ENCODE data around the gene TXK.

The TXK gene

DNA sequence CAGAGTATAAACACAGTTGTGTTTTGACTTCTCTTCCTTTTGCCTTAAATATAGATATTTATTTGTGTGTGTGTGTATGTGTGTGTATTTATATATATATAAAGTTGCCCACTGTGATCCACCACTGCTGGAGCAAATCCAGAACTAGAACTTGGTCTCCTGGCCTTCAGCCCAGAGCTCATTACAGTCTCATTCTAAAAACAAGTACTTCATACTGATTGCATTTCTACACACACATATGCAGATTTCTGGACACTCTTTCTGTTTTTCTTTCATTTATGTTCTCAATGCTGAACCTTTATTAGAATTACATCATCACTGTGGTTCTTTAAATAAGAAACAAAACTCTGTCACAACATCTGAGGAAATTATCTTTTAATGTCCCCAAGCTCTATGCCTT, 381 bp downstream of the TXK start:
- DNase-seq = no peak

DNA sequence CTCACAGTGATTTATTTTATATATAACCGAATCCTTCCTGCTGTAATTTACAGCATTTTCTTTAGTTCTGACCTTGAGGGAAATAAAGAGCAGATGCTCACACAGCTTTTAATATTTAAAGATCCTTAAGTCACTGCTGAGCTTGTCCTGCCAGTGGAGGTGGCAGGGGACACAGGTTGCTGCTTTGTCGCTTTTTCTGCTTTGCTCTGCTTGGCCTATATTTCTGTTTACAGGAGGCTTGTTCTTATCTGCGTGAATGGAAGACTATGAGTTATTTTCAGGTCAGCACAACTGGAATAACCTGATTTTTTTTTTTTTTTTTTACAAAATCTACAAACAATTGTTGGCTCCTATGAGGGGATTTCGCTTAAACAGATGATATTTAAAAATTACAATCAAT, 2.3 kb downstream of the TXK start:
- no peak for DNase-seq

DNA sequence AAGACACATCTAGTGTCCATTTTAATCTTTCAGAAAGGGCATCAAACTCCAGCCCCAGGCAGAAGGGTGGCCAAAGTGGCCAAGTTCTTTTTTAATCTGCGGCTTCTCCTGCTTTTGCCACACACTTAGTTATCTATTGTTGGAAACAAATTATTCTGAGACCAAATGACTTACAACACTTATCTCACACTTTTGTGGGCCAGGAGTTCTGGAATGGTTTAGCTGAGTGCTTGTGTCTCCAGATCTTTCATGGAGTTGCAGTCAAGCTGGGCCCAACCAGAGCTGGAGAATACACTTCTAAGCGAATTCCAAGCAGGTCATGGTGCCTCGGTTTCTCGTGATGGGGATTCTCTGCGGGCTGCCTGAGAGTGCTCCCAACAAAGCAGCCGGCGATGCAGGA, 4.0 kb downstream of the TXK start:
- DNase-seq = no peak

DNA sequence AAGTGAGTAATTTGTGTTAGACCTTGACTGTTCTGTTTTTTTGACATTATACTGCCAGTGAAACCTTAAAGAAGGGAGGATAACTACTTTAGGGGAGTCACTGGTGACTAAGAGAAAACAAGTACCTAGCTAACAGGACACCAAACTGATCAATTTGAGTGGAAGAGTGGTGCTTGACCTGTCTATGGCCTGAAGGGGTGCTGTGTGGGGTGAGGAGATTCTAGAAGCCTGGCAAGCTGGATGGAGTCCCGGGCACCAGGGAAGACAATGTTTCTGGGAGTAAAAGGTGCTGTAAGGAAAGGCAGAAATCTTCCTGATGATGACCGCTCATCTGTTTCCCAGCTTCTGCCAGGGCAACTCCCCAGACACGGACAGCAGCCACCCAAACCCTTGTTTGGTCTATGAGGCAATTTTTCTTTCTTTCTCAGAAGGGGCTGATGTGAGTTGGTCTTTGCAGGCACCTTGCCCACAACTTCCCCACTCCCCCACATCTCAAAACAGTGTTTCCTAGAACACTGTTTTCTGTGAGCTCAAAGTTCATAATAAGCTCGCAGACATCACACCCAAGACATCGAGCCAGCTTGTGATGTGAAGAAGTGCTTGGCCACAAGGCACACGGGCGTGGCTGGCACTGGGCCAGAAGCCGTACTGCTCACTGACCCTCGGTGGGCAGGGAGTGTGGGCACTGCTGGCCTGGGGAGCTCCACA, 4.6 kb downstream of the TXK start:
- DNase-seq = no peak

DNA sequence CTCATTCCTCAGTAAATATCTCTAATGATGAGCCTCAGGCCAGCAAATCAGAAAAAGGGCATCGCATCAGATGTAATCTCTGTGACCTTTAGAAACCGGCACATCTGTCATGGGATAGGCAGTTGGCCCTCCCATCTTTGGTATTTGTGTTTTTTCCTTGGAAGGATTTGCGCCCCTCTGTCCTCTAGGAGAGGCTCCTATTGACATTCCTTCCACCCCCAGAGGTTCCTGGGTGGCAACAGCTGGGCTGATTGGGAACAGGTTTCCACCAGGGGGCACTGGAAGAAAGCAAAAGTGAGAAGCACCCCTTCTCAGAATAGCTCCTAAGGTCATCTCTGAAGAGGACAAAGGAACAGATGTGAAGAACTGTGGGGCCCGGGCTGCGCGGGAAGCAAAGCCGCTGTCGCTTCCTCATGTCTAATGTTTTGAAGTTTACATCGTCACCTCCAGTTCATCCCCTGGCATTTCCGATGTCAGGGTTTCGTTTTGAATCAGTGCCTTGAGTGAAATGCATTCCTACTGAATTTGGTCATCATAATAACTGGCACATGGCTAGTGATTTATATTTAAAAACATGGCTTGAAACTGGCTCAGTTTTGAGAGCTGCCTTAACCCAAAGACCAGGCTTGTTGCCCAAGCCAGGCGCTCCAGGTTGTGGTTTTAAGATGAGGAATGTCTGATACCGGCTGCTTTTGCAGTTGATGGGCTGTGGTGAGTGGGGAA, 6.2 kb downstream of the TXK start:
- DNase-seq = peak; percentile 41

DNA sequence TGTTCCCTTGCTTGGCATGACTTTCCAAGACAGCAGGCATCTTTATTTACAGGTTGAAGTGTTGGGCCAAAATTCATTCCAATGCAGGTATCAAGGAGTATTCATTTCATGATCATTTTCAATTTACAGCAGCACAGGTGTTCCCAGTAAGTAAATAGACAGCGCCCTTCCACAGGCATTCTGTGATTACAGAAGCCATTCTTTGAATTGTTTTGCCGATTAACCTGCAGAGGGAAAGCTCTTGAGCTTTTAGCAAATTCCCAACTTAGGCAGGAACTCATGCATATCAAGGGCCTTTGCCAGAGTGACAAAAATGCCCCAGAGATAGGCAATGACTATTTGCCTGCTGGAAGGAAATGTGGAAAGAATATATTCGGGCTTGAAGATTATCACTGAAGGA, 6.8 kb downstream of the TXK start:
- DNase-seq = no peak

DNA sequence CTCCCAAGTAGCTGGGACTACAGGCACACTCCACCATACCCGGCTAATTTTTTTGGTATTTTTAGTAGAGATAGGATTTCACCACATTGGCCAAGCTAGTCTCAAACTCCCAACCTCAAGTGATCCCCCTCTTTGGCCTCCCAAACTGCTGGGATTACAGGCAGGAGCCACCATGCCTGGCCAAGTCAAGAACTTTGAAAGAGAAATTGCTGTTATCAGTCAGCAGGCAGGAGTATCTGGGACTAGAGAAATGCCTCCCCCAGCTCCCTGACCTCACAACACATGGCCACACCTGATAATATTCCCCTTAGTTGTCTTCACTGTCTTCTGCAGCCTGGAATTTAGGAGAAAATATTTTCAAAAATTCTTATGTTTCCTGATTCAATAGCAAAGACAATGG, 7.4 kb downstream of the TXK start:
- no peak for DNase-seq

DNA sequence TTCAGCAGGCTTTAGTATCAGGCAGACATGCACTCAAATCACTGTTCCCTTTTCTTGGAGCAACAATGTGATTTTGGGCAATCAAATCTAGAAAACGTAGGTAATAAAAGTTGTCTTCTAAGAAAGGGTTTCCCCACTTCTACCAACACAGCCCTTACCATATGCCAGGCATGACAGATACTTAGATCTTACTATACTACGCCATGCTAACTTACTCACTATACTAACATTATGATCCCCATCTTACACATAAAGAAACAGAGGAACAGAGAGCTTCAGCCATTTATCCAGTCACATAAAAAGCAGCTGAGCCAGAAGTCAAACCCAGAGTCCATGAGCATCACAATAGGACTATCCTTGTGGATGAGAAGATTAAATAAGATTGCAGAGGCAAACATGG, 9.2 kb downstream of the TXK start:
- DNase-seq = no peak

DNA sequence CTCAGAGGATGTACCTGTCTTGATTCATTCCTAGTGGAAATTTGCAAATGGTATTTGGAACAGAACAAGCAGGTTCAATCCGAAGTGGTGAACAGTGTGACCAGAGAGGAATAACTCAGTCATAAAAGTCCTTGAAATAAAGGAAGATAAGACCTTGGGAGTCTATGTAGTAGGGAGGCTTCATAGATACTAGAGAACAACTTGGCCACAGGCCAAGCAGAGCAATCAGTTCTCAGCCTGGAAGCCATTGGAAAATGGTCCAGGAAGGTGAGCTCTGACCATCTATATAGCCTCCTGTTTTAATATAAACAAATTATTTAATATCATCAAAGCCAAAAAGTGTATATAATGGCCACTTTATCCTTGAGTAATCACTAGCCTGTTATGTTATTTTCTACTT, 11.3 kb downstream of the TXK start:
- DNase-seq = no peak

DNA sequence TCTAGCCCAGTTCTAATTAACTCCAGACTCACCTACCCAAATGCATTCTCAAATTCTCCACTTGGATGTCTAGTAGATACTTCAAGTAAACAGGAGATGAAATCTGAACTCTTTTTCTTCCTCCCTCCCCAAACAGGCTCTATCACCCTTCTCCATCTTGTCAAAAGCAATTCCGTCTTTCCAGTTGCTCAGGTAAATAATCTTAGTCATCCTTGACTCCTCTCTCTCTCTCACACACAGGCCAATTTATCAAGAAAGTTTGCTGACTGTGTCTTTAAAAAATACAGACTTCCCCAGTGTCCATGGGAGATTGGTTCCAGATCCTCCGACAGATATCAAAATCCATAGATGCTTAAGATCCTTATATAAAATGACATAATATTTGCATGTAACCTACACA, 12.9 kb downstream of the TXK start:
- no peak for DNase-seq

DNA sequence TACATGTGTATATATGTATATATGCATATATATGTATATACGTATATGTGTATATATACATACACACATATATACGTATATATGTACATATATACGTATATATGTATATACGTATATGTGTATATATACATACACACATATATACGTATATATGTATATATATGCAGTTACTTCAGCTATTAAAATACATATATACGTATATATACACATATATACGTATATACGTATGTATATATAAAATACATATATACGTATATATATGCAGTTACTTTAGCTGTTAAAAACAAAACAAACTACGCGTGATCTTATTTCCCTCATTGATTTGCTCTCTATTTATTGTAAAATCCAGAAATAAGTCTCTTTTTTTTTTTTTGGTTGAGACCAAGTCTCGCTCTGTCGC, 13.9 kb downstream of the TXK start:
- no peak for DNase-seq

DNA sequence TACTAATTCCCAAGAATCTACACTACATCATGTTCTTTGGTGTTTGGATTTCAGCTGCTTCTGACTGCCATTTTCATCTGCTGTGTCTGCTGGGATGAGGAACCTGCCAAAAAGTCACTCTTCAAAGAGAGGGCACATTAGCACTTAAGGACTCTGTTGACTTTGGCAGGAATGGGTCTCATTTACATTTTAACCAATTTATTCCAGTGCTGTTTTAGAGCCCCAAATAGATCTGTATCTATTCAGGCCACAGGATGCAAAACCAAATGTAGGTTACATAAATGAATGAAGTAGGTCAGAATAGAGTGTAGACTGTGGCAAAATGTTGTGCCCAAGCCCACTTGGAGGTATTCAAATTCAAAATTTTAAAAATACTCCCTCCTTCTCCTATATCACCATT, 14.4 kb downstream of the TXK start:
- no peak for DNase-seq

DNA sequence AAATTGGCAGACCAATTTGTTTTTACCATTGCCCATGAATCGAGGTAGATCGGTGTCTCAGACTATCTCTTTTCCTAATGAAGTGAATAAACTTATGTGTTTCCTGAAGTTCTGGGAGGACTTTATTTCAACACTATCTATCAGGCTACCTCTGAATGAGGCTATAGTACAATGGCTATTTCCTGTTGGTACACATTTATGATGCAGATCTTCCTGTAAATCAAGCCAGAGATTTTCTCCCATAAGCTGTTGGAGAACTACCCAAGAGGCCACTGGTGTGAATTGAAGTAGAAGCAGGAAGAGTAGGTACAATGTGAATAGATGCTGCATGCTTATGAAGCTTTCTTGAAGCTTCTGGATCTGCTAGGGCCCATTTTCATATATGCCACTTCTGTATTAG, 16.0 kb downstream of the TXK start:
- no peak for DNase-seq

DNA sequence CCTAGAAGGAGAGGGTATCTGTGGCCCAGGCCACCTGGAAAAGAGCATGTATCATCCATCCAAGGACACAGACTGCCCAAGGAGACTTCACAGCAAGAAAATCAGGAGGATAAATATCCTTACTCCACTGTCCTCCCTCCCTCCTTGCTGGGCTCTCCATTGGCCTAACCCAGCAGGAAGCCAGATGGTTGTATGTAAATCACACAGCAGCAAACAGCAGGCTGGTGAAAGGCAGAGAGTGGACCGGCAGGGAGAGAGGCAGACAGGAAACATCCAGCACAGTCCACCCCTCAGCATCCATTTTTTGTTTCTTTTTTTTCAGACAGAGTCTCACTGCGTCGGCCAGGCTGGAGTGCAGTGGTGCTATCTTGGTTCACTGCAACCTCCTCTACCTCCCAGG, 17.5 kb downstream of the TXK start:
- no peak for DNase-seq

DNA sequence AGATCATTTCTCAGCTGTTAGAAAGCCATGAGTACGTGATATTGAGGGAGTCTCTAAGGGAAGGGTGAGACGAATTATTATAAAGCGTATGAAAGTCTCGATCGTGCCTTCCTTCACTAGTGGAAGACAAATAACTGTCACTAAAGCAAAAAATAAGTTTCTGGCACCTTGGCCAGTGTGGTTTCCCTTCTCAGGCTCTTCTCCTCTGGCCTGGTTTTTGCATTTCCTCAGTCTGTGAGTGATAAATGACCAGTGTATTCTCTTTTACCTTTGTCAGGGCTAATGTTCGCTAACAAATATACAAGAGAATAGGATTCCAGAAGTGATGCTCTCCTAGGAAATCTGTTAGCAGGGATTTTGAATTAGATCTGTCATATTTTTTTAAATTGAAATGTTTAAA, 19.6 kb downstream of the TXK start:
- DNase-seq = no peak

DNA sequence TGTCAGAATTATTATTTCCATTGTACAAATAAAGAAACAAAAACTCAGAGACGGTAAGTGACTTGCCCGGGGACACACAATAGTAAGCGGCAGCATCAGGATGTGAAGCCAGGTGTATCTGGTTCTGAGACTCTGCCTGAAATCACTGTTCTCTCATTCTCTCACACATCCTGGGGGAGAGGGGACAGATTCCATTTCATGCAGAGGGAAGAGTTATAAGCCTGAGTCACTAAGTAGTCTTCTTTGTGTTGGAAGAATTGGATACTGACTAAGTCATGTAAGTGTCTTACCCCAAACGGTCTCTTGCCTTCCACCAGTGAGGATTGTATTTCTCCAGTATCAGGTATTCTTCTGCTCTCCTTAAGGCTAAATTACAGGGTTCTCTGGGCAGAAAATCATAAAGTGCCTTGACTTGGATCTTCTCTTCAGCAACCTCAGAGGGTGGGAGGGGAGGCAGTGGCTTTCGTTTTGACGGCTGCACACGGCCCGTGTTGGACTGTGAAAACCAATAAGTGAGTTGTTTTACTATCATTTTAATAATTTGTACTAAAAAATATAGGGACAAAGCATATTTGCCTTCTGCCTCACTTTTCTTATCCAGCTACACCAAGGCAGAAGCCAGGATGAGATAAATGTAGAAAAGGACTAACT, 21.9 kb downstream of the TXK start:
- no peak for DNase-seq

DNA sequence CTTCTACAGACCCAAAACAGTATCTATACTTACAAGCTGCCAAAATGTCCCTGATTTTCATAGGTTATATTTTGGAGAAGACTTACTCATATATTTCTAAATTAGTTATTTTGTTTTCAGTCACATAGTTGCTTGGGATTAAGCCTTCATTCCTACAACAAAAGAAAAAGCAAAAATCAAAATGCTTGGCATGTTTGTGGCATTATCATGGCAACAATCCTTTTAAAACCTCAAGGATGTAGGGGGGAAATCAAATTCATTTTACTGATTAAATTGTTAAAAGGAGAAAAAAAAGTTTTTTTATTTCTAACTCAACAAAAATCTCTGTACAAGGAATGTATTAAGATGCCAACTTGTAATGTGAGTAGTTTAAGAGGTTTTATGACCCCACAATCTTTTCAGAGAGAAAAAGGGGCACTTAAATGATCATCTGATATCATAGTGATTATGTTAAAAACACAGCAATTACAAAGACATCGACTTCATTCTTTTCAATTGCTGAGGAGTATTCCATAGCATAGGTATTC, 23.5 kb downstream of the TXK start:
- no peak for DNase-seq

DNA sequence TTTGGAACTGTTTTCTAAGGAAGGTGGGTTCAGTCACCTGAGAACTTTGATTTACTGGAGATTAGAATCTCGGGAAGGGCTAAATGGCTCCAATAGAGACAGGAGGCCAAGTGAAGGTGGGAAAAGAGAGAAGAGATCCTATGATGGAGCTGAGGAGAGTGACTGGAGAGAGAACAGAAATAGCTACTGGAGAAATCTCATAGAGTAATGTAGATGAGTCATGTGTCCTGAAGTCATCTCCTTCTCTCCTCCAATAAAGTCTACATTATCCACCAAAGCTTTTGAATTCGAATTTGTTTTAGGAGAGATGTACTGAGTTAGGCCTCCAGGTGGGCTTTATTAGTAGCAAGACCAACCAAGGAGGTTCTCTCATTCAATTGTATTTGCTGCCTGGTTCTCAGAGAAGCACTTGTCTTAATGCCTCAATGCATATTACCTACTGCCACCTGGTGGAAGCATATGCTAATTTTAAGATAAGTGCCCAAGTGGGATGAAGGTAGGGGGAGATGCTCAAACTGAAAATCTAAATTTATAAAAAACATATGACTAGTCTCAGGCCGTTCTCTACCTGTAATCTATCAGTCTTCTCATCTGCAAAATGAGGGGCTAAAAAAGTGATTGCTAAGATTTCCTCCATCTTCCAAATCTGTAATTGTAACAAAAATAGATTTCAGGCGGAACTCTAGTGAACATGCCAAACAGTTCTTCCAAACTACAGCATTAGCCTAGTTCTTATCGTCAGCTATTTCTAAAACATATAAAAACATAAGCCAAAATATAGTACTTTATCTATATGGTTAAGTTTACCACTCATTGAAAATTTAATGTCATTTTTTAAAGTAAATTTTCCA, 24.4 kb downstream of the TXK start:
- DNase-seq = no peak

DNA sequence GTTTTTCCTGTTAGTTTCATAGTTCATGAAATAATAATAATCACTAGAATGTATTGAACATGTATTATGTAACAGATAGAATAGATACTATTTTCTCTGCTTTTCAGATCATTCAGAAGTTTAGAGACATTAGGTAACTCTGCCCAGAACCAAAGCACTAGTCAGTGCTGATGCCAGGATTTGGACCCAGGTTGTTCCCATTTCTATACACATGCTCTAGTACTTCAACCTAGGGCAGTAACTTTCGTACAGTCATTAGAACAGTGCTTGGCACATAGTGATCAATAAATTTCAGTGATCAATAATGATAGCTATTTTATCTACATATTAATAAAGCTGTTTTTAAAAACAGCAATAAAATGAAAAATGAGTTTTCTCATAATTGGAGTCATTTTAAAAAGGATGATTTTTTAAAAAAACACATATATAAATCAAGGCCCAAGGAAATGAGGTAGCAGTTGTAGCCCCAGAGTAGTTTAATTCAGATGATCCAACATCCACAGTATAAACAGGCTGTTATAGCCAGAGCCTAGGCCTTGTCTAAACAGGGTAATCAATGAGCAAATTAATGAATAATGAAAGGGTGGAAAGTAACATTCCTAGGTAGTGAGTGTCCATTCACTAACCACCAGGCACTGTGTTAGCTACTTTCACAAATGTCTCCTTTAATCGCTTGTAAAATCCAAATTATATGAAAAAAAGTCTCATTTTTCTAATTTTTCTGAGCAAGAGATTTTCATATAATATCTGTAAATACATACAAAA, 25.6 kb downstream of the TXK start:
- DNase-seq = no peak

DNA sequence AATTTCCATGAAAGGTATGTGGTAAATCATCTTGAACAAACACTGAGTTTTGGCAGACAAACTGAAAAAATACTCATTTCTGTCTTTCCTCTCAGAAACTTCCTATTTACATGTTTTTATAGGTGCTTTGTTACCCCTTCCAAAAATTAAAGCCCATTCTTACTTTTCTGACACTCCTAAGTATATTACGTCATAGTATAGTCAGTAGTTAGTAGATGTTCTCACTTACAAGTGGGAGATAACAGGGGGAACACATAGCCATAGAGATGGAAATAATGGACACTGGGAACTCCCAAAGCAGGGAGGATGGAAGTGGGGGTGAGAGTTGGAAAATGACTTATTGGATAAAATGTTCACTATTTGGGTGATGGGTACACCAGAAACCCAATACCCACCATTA, 28.8 kb downstream of the TXK start:
- no peak for DNase-seq

DNA sequence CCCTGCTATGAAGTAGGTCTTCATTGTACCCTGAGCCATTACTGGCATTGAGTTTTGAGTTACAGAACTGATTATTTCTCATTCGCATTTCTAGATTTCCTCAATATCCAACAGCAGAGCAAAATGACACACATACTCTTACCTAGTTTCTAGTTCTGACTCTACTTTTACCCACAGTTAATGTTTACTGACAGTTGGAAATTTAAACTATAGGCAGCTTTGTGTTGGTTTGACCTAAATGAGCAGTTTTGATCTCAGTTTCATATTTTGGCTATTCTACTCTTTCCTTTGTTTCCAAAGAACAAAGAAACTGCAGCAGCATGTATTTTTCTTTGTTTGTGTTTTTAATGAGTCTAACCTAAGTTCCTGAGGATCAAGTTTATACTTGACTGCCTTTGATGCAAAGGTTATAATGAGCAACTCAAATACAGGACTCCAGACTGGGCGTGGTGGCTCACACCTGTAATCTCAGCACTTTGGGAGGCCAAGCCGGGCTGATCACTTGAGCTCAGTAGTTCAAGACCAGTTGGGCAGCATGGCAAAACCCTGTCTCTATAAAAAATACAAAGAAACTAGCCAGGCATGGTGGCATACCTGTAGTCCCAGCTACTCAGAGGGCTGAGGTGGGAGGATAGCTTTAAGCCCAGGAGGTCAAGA, 30.4 kb downstream of the TXK start:
- no peak for DNase-seq

DNA sequence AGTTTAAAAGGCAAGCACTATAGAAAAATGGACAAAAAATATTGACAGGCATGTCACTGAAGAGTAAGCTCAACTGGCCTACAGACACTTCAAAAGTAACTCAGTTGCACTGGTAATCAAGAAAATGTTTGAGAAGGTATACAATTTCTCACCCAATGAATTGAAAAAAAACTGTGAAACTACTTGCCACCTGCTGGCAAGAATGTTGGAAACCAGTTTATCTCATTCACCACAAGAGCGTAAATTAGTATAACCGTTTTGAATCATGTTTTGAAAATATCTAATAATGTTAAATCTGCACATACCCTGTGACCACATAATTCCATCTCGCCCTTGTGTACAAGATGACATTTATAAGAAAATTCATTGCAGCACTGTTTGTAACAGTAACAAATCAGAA, 31.7 kb downstream of the TXK start:
- DNase-seq = no peak
